Pancreas (tissue), 10 donors: ENCODE measurements around the gene TMPO. TPM values are rescaled to one million over a fixed set of nuclear protein-coding genes. Genes with fewer than 3 reads are reported as not detected.
"Not testable (repeated sequence)": the region's sequence is repeated elsewhere in the genome, so short reads cannot be mapped to it uniquely, and the experiment has no call there.

ENCODE experiments used
- ATAC-seq, 4 donors: fragments of 200-7000 bp; cut with Tn5 transposase; one replicate each; pipeline versions ENCODE4 v1.8.0 to v1.9.1; 2020; ENCODE audit warnings: mild to moderate bottlenecking in 4 of 4, moderate library complexity in 4 of 4
- DNase-seq, 6 donors: peaks; one replicate each; pipeline ENCODE4 v3.0.0-alpha.2; 2020
- FAIRE-seq: peaks from 2 replicates; lab custom pipeline; 2012; peaks lifted over from hg19 to GRCh38; lab: Jason Lieb, UNC
- H3K27ac ChIP-seq, 4 donors: fragments of 200-600 bp; sonication (generic); 1 replicate in 3 of 4; 2 replicates in 1 of 4; pipeline versions ENCODE4 v1.5.0 to v1.8.0; 2020
- H3K27me3 ChIP-seq, 4 donors: fragments of 200-600 bp; one replicate each; pipeline ENCODE4 v1.8.0; 2021
- H3K36me3 ChIP-seq, 3 donors: fragments of 200-600 bp; sonication (generic) in 1 of 3; one replicate each; pipeline versions ENCODE4 v1.5.0 to v1.8.0; 2020 to 2021
- H3K4me1 ChIP-seq, 3 donors: fragments of 200-600 bp; one replicate each; pipeline ENCODE4 v1.8.0; 2021
- H3K4me3 ChIP-seq, 4 donors: fragments of 200-600 bp; sonication (generic) in 2 of 4; one replicate each; pipeline versions ENCODE4 v1.5.0 to v1.8.0; 2020 to 2021
- H3K9me3 ChIP-seq, 4 donors: fragments of 200-600 bp; one replicate each; pipeline ENCODE4 v1.8.0; 2021
- CTCF ChIP-seq, 4 donors: fragments of 200-600 bp; sonication (generic) in 3 of 4; IDR thresholded peaks; one replicate each; pipeline versions ENCODE4 v1.5.0 to v1.8.0; 2021; ENCODE audit warnings: antibody characterized with exemption in 4 of 4
- WGBS, 2 donors: extraction: QIAGEN DNeasy Blood & Tissue Kit; methylation state at CpG; one replicate each; pipeline ENCODE4 v1.1.7; 2013; 5-methylcytosine and 5-hydroxymethylcytosine counted together
- intact Hi-C, 3 donors: fragments of 100-400 bp; cut with DNase I; formaldehyde crosslinking; loops; one replicate each; pipeline versions ENCODE4 v1.11.1 to v1.14.2; 2022
- polyA plus RNA-seq, 2 donors: library from polyadenylated mRNA; stranded (reverse); fragments of 200-250 nt; gene quantifications; one replicate each; pipeline ENCODE4 v1.2.3, GENCODE V29; 2013
- total RNA-seq, 6 donors: library from RNA; stranded (reverse); fragmentation: NEBNext Ultra II Directional in 4 of 6; extraction: Animal tissue kit (Norgen Biotek cat#: 25700) in 4 of 6; gene quantifications; one replicate each; pipeline versions ENCODE4 v1.2.1 to v1.2.4, GENCODE V29; 2021 to 2023
- donor health status: healthy with polysubstance abuse.
- donor health status: DM: no; HTN: no; CAD: no; lungs with moderate emphysema.
- donor health status: DM: no; HTN: no; CAD: no.
- donor health status: control.
- donor health status: control.
- donor health status: Bipolar disorder and iron deficiency.
- donor health status: DM: yes; HTN: yes; CAD: no.
- donor health status: DM: no; HTN: no; CAD: no.
- donor health status: DM: no; HTN: no; CAD: no.
- donor health status: DM: yes; HTN: yes; CAD: no.

Gene TMPO
- total and polyA plus RNA-seq, 8 donors = 13.7 to 49.2 (median 31.5) TPM

DNA sequence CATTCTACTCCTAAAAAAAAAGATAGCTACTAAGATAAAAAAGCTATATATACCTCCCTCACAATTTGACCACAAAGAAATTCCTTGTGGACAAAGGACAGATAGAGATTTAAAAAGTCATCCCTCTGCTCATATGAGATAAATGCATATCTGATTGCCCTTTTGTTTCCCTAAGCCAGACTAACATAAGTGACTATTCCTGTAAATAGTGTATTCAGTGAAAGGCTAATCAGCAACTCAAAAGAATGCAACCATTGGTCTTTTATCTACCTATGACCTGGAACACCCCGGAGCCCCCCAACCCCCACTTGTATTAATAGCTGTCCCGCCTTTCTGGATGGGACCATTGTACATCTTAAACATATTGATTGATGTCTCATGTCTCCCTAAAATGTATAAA lies 6.3 kb upstream of the TMPO start:
- Histone ChIP-seq H3K36me3 (no peaks in the 10 kb centered on the region), H3K4me3 (no peak overlapping the region), H3K27ac (no peak overlapping the region), H3K27me3 (no peaks in the 10 kb centered on the region), H3K4me1 (peaks cover 0 to 5% (median 5%) of the 10 kb centered on the region in 3 donors), H3K9me3 (no peaks in the 10 kb centered on the region)
- ATAC-seq (no peak), FAIRE-seq (no peak), DNase-seq (no peak)
- WGBS, 2 donors = 40 to 49% methylated on average over 2 of the region's 2 CpGs
- TF ChIP-seq CTCF (IDR thresholded peaks at IDR 0.05) = no peak
- intact Hi-C loops = no loop called here

GRCh38 chr12:98511806-98512205 lies 3.6 kb upstream of the TMPO start:
- FAIRE-seq = not testable (repeated sequence)

DNA sequence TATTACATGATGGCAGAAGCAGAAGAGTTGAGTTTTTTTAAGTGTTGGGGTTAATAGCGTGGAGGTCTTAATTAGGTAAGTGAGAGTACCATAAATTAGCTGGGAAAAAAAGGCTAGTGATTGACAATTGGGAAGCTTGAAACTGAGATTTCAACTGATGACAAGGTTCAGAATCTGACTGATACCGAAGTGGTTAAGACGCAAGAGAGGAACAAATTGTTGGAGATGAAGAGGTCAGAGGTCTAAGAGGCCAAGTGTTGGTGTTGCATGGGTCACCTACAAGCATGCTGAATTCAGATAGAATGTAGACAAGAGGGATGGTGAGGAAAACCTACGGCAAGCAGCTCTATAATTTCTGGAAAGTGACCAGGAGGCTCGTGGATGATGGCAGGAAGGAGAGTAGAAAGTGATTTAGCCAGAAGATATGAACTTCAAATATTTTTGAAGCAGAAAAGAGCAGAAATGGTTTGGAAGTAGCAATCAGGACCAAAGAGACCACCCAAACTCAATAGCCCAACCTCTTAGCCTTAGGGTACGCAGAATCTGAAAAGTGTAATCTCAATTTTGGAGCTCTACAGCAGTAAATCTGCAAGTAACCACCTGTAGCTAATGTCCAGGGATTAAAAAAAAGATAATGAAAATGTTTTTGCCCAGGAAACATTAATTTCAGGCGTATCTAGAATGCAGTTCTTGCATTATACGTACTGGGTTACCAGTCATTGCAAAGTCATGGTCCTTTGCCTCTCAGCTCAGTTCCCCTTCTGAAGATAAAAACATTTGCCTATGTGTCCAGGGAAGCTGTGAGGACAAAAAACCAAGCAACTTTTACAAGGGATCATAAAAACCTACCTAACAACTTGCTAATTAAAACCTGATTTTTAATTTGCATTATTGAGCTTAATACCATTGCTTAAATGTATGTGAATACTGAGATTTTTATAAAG lies 1.7 kb upstream of the TMPO start:
- ATAC-seq = no peak
- DNase-seq = no peak
- peaks cover 0 to 23% (median 23%) of the 10 kb centered on the region in 3 donors for H3K4me1 ChIP-seq
- H3K9me3 ChIP-seq = no peaks in the 10 kb centered on the region
- no peaks in the 10 kb centered on the region for H3K27me3 ChIP-seq
- H3K4me3 ChIP-seq = peak overlapping the region in 2 of 4 donors; percentile 76 to 84
- TF ChIP-seq CTCF (IDR thresholded peaks at IDR 0.05) = no peak
- H3K27ac ChIP-seq = peak overlapping the region in 2 of 4 donors; percentile 96 to 98
- no peak for FAIRE-seq
- 83 to 84% methylated on average over 8 of the region's 8 CpGs for WGBS, 2 donors
- no peaks in the 10 kb centered on the region for H3K36me3 ChIP-seq
- intact Hi-C loops = no loop called here

More at GRCh38 chr12:98511806-98512205, 3.6 kb upstream of the TMPO start:
- H3K9me3 ChIP-seq, H3K4me3 ChIP-seq, H3K27me3 ChIP-seq, H3K27ac ChIP-seq, H3K36me3 ChIP-seq, ATAC-seq, DNase-seq, intact Hi-C loops: not testable (repeated sequence)
- peaks cover 0 to 11% (median 10%) of the 10 kb centered on the region in 3 donors for H3K4me1 ChIP-seq
- WGBS, 2 donors = 93 to 97% methylated on average over 5 of the region's 5 CpGs

DNA sequence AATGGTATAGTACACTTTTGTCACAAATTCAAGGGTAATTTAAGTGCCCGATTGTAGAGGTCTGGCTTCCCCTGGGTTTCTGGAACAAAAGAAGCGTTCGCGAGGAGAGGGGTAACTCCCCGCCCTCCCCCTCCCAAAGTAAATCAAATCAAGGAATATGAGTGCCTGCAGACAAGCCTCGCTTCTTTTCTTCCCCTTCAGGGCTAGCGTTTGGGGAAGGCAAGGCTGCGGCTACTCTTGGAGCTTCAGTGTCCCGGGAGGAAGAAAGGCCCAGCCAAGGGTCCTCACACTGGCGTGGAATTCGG lies 456 bp upstream of the TMPO start:
- ATAC-seq = no peak
- Histone ChIP-seq H3K36me3 (no peaks in the 10 kb centered on the region), H3K27me3 (no peaks in the 10 kb centered on the region), H3K4me3 (peak overlapping the region; percentile 76 to 94 (median 82)), H3K9me3 (no peaks in the 10 kb centered on the region), H3K4me1 (peaks cover 0 to 23% (median 23%) of the 10 kb centered on the region in 3 donors), H3K27ac (peak overlapping the region; percentile 85 to 98 (median 92))
- intact Hi-C loops = loop anchor here in 1 of 3 donors (5.0 kb wide), 1 partner anchor 88 kb away; no protein-coding TSS in a partner anchor
- WGBS, 2 donors = 0% methylated on average over 11 of the region's 11 CpGs
- TF ChIP-seq CTCF (IDR thresholded peaks at IDR 0.05) = no peak
- no peak for FAIRE-seq
- DNase-seq = no peak

- intact Hi-C loops = loop anchor here in 1 of 3 donors (5.0 kb wide), 1 partner anchor 89 kb away; no protein-coding TSS in a partner anchor
- Histone ChIP-seq H3K27ac (peak overlapping the region; percentile 85 to 98 (median 92)), H3K4me1 (peaks cover 0 to 29% (median 27%) of the 10 kb centered on the region in 3 donors), H3K27me3 (no peaks in the 10 kb centered on the region), H3K9me3 (no peaks in the 10 kb centered on the region), H3K36me3 (no peaks in the 10 kb centered on the region), H3K4me3 (peak overlapping the region; percentile 76 to 94 (median 82))
- DNase-seq (peak; percentile 49 to 80 (median 70)), FAIRE-seq (no peak), ATAC-seq (peak; percentile 59 to 68 (median 65))
- TF ChIP-seq CTCF (IDR thresholded peaks at IDR 0.05) = peak in 3 of 4 donors; percentile 9 to 49 (median 46)
- 0% methylated on average over 60 to 64 of the region's 64 CpGs for WGBS, 2 donors
Measured at GRCh38 chr12:98516111-98516873, 902 bp downstream of the TMPO start.
